Cardiac muscle cell (in vitro differentiated cells and primary cell): ENCODE results near the gene RBMS1. TPM values are rescaled to one million over a fixed set of nuclear protein-coding genes. Genes with fewer than 3 reads are reported as not detected.

Experiments used
- DNase-seq, 2 donors: peaks; one replicate each; pipeline versions ENCODE4 v3.0.0 to v3.0.0-alpha.2; 2010 to 2017; ENCODE audit warnings: low read depth in 1 of 2, low spot score in 1 of 2
- H3K27ac ChIP-seq: fragments of 200-600 bp; sonication (generic); 2 replicates; pipeline ENCODE4 v1.5.1; 2016
- H3K27me3 ChIP-seq: fragments of 200-600 bp; sonication (generic); 2 replicates; pipeline ENCODE4 v1.6.0; 2016; ENCODE audit warnings: control low read depth
- H3K36me3 ChIP-seq: fragments of 200-600 bp; sonication (generic); 2 replicates; pipeline ENCODE4 v1.5.1; 2016; ENCODE audit warnings: control low read depth
- H3K4me1 ChIP-seq: fragments of 200-600 bp; sonication (generic); 2 replicates; pipeline ENCODE4 v1.8.1; 2017; ENCODE audit warnings: low read depth, mild to moderate bottlenecking, mixed run types
- H3K4me3 ChIP-seq: fragments of 200-600 bp; sonication (generic); 2 replicates; pipeline ENCODE4 v1.5.1; 2016; ENCODE audit warnings: mild to moderate bottlenecking
- H3K9me3 ChIP-seq: fragments of 200-600 bp; sonication (generic); 2 replicates; pipeline ENCODE4 v1.5.1; 2017; ENCODE audit warnings: low read depth, mild to moderate bottlenecking, control low read depth
- polyA plus RNA-seq: library from polyadenylated mRNA; unstranded; fragments of >200 nt; fragmentation: Nextera tagmentation; extraction: Ambion mirVana; gene quantifications from 2 replicates; pipeline ENCODE4 v1.2.1, GENCODE V29; 2016
- total RNA-seq: library from RNA; depleted of rRNA; stranded (reverse); fragments of >200 nt; gene quantifications from 2 replicates; pipeline ENCODE4 v1.2.3, GENCODE V29; 2016
- TF ChIP-seq, protein P1 (sequence below): IDR thresholded peaks from 2 replicates; pipeline ENCODE4 v1.5.1; 2012; ENCODE audit warnings: low read depth, mild to moderate bottlenecking, low read length

RBMS1 gene
- total and polyA plus RNA-seq, 2 experiments from 2014 or later, result 89.5 to 99.9 TPM

DNA sequence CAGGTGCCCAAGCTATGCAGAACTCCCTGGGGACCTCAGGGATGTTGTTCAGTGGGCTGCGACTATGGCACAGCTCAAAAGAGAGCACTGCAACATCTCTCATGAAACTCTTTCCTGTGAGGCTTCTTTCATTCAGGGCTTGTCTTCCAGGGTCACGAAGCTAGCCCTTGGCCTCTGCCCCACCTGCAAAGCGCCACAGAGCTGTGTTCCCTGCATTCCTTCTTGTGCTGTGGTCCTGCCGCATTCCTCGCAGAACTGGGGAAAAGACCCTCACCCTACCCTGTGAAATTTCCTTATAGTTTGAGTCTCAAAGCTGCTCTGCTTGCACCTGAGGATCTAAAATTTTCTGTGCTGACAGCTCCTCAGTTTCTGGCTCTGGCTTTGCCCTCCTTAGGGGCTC is 267.2 kb downstream of the RBMS1 start:
- Histone ChIP-seq H3K27ac (no peak overlapping the region), H3K9me3 (no peaks in the 10 kb centered on the region), H3K4me1 (peaks cover 25% of the 10 kb centered on the region), H3K4me3 (no peak overlapping the region), H3K27me3 (no peaks in the 10 kb centered on the region), H3K36me3 (no peaks in the 10 kb centered on the region)
- TF ChIP-seq, protein P1, sequence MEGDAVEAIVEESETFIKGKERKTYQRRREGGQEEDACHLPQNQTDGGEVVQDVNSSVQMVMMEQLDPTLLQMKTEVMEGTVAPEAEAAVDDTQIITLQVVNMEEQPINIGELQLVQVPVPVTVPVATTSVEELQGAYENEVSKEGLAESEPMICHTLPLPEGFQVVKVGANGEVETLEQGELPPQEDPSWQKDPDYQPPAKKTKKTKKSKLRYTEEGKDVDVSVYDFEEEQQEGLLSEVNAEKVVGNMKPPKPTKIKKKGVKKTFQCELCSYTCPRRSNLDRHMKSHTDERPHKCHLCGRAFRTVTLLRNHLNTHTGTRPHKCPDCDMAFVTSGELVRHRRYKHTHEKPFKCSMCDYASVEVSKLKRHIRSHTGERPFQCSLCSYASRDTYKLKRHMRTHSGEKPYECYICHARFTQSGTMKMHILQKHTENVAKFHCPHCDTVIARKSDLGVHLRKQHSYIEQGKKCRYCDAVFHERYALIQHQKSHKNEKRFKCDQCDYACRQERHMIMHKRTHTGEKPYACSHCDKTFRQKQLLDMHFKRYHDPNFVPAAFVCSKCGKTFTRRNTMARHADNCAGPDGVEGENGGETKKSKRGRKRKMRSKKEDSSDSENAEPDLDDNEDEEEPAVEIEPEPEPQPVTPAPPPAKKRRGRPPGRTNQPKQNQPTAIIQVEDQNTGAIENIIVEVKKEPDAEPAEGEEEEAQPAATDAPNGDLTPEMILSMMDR, result no peak
- no peak for DNase-seq

DNA sequence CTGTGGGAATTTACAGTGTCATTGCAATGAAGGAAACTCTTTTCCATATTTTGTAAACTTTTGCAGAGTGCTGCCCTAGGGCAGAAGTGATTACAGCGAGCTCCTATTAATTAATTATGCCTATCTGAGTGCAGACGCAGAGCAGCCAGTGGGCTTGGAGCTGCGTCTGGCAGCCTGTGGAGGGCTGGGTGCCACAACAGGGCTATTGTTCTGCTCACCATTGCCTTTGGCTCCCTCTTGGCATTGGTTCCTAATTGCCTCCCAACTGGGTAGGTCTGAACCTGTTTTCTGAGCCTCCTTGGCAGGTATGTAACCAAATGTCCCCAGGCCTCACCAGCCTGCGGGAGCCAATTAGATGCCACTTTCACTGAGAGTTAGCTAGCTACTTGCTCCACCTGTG is 267.9 kb downstream of the RBMS1 start:
- Histone ChIP-seq H3K27ac (no peak overlapping the region), H3K9me3 (no peaks in the 10 kb centered on the region), H3K4me1 (peaks cover 25% of the 10 kb centered on the region), H3K36me3 (no peaks in the 10 kb centered on the region), H3K27me3 (no peaks in the 10 kb centered on the region), H3K4me3 (no peak overlapping the region)
- TF ChIP-seq, protein P1, result no peak
- DNase-seq, result no peak

DNA sequence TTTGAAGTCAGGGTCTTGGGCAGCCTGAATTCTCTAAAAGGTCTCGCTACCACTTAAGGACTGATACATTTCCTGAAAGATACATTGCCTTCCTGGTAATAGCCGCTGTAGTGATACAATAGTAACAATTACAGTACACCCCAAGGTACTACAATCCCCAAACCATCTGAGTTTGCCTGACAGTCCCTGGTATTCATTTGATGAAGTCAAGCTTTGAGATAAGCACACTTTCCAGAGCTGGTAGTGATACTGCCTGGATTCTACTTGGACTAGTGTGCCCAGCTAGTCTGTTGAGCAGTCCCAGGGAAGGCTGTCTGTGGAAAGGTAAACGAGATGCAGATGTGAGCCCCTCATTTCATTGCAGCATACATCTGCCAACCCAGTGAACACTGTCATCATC is 269.1 kb downstream of the RBMS1 start:
- no peak overlapping the region for H3K4me3 ChIP-seq
- no peak overlapping the region for H3K27ac ChIP-seq
- H3K4me1 ChIP-seq, result peaks cover 25% of the 10 kb centered on the region

DNA sequence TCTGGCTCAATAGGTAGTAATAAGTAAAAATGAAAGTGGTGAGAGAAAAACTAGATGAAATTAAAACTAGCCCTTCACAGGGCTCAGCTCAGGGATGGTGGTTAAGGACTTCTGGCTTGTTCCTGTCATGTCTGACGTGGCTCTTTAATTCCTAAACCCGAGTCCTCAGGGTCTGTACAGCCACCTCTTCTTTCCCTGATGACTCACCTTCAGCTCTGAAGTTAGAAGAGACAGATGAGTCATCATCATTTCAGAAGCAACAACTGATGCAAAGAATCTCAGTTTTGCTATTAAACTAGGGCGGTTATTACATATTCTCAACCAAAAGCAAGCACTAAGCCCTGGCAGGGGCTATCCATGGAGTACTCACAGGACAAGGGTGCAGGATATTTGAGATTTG is 269.5 kb downstream of the RBMS1 start:
- no peak overlapping the region for H3K4me3 ChIP-seq

More for the DNA sequence above, 269.1 kb downstream of the RBMS1 start:
- TF ChIP-seq, protein P1, result no peak
- H3K9me3 ChIP-seq, result no peaks in the 10 kb centered on the region
- no peaks in the 10 kb centered on the region for H3K27me3 ChIP-seq
- no peak for DNase-seq
- no peaks in the 10 kb centered on the region for H3K36me3 ChIP-seq

GRCh38 chr2:160223560-160223959 is 270.0 kb downstream of the RBMS1 start:
- Histone ChIP-seq H3K4me1 (peaks cover 25% of the 10 kb centered on the region), H3K4me3 (no peak overlapping the region), H3K9me3 (no peaks in the 10 kb centered on the region), H3K27me3 (no peaks in the 10 kb centered on the region), H3K36me3 (no peaks in the 10 kb centered on the region), H3K27ac (no peak overlapping the region)
- TF ChIP-seq, protein P1, result no peak
- no peak for DNase-seq

More for the DNA sequence above, 269.5 kb downstream of the RBMS1 start:
- peaks cover 25% of the 10 kb centered on the region for H3K4me1 ChIP-seq
- no peaks in the 10 kb centered on the region for H3K36me3 ChIP-seq
- TF ChIP-seq, protein P1, result no peak
- DNase-seq, result peak in 1 of 2 donors; percentile 88
- H3K27me3 ChIP-seq, result no peaks in the 10 kb centered on the region
- no peak overlapping the region for H3K27ac ChIP-seq
- no peaks in the 10 kb centered on the region for H3K9me3 ChIP-seq
